D721Med (cell line): Measurements from ENCODE around the gene FNDC1.
A peak's percentile ranks its signal among the peaks of the same experiment; 100 is the strongest.
"Not testable (repeated sequence)": the region's sequence is repeated elsewhere in the genome, so short reads cannot be mapped to it uniquely, and the experiment has no call there.

Source experiments
- DNase-seq: peaks from one replicate; pipeline ENCODE4 v3.0.0; 2011; ENCODE audit warnings: low spot score; ENCODE audit not compliant: insufficient read length
- FAIRE-seq: peaks from 2 replicates; lab custom pipeline; 2011; peaks lifted over from hg19 to GRCh38; lab: Jason Lieb, UNC
- TF ChIP-seq, protein P1 (sequence below): IDR thresholded peaks from 2 replicates; pipeline ENCODE4 v1.5.1; 2012; ENCODE audit warnings: mild to moderate bottlenecking, control low read depth; ENCODE audit not compliant: insufficient read depth; ENCODE audit errors: missing control alignments

Gene FNDC1

GRCh38 chr6:159169193-159169555 is at the start of gene FNDC1:
Gene FNDC1, plus strand, starts transcription at chr6:159169400. Its CDS starts 197 bp downstream, at chr6:159169597.
- TF ChIP-seq, protein P1, sequence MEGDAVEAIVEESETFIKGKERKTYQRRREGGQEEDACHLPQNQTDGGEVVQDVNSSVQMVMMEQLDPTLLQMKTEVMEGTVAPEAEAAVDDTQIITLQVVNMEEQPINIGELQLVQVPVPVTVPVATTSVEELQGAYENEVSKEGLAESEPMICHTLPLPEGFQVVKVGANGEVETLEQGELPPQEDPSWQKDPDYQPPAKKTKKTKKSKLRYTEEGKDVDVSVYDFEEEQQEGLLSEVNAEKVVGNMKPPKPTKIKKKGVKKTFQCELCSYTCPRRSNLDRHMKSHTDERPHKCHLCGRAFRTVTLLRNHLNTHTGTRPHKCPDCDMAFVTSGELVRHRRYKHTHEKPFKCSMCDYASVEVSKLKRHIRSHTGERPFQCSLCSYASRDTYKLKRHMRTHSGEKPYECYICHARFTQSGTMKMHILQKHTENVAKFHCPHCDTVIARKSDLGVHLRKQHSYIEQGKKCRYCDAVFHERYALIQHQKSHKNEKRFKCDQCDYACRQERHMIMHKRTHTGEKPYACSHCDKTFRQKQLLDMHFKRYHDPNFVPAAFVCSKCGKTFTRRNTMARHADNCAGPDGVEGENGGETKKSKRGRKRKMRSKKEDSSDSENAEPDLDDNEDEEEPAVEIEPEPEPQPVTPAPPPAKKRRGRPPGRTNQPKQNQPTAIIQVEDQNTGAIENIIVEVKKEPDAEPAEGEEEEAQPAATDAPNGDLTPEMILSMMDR: peak; percentile 33
- DNase-seq (peak; percentile 80), FAIRE-seq (no peak)

DNA sequence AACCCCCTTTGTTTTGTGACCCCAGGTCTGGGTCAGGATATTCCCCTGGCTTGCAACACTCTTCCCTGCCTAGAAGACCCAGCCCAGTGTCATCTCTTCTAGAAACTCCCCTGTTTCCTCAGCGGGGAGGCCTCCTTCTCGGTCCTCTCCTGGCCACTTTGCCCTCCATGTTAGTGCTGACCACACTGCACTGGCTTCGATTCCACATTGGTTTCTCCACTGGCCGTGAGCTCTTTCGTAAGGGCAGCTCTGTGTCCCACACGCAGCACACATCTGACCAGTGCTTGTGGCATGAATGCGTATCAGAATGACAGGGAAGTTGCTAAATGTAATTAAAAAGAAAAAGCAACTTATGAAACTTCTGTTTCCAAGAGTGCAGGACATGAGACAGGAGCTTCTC is 49.4 kb upstream of the FNDC1 start:
- FAIRE-seq: no peak
- DNase-seq: no peak
- TF ChIP-seq, protein P1: no peak

- DNase-seq: no peak
- FAIRE-seq: no peak
- TF ChIP-seq, protein P1: no peak
Observed at GRCh38 chr6:159121486-159121885, 47.7 kb upstream of the FNDC1 start.

DNA sequence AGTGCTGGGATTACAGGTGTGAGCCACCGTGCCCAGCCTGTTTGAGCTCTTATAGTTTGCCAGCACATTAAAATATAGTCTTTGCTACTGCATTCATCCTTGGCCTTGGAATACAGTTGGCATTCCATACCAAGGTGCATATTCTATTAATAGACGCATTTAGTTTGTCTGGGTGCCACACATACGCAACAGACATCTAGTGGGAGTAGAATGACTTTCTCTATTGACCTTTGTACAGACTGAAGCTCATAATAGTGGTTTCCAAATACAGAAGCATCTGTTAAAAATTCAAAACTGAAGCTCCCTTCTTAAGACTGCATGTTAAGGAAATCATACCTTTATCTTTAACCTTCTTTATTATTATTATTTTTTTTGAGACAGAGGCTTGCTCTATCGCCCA is 46.7 kb upstream of the FNDC1 start:
- FAIRE-seq (no peak), DNase-seq (no peak)
- TF ChIP-seq, protein P1: no peak

- DNase-seq, FAIRE-seq: not testable (repeated sequence)
Observed at GRCh38 chr6:159123831-159124230, 45.4 kb upstream of the FNDC1 start.

DNA sequence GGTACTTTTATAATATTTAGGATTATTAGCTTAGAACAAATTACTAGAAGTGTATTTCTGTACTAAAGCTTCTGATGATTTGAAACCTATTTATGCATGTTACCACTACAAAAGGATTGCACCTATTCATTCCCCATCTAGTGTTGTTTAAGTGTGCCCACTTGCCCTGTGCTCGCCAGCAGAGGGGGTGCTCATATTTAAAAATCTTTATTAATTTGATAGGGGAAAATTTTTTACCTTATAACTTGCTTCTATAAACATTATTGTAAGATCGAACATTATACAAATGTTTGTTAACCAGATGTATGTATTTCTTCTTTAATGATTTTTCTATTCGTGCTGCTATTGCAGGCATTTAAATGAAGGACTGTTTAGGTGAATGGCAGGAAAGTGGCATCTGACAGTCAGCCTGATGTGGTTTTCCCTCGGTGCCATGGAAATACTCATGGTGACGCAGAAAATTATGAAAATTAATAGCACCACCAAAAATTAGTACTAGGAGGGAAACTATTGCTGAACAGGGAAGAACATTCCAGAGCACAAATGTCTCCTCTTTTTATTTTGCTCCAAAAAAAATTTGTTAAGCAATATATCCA is 44.1 kb upstream of the FNDC1 start:
- TF ChIP-seq, protein P1: no peak
- FAIRE-seq (no peak), DNase-seq (no peak)

DNA sequence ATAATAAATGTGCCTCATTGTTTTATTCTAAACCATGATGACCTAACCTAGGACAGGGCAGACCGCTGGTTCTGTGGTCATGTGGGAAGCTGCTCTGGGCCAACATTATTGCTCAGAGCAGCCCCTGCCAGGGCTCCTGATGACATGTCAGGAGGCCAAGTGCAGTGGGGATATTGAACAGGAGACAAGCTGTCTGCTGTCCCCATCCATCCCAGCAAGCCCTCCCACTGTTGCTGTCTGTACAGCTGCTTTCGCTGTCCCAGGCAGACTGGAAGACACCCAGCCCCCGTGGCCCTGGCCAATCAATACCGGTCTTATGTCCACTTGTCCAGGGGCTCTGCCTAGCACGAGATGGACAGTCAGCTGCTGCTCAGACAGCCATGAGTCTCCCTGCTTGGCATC is 43.2 kb upstream of the FNDC1 start:
- no peak for DNase-seq
- FAIRE-seq: no peak
- TF ChIP-seq, protein P1: no peak

- no peak for FAIRE-seq
- TF ChIP-seq, protein P1: no peak
- DNase-seq: no peak
Observed at GRCh38 chr6:159126590-159126989, 42.6 kb upstream of the FNDC1 start.
